IMR-90 (cell line): ENCODE results near the gene LHX5. TPM values are rescaled to one million over a fixed set of nuclear protein-coding genes. Genes with fewer than 3 reads are reported as not detected.

Experiments
- MAFK ChIP-seq: IDR thresholded peaks from 2 replicates; pipeline ENCODE4 v1.6.1; 2012; ENCODE audit warnings: low read depth, low read length, improper control_type of control experiment
- polyA plus RNA-seq, 3 experiments: library from polyadenylated mRNA; depleted of rRNA; stranded (reverse); fragments of >200 nt; gene quantifications; 2 replicates each; pipeline ENCODE4 v1.2.3, GENCODE V29; 2012; ENCODE audit warnings: low replicate concordance in 1 of 3
- total RNA-seq: library from RNA; depleted of rRNA; stranded (reverse); fragments of >200 nt; gene quantifications from 2 replicates; pipeline ENCODE4 v1.2.3, GENCODE V29; 2012
- TF ChIP-seq, protein P1 (sequence below): conservative IDR thresholded peaks from 2 replicates; pipeline ENCODE4 v1.5.1; 2012; ENCODE audit warnings: mild to moderate bottlenecking, low read depth, low read length, improper control_type of control experiment
- TF ChIP-seq, protein P2 (sequence below): fragments of 150-350 bp; IDR thresholded peaks from 2 replicates; pipeline ENCODE4 v1.6.1; 2017; ENCODE audit warnings: mild to moderate bottlenecking, antibody characterized with exemption, low read length, low read depth

LHX5 gene
- total and polyA plus RNA-seq, 2 of the 4 experiments (the other 2 are of a cell fraction) = not detected

DNA sequence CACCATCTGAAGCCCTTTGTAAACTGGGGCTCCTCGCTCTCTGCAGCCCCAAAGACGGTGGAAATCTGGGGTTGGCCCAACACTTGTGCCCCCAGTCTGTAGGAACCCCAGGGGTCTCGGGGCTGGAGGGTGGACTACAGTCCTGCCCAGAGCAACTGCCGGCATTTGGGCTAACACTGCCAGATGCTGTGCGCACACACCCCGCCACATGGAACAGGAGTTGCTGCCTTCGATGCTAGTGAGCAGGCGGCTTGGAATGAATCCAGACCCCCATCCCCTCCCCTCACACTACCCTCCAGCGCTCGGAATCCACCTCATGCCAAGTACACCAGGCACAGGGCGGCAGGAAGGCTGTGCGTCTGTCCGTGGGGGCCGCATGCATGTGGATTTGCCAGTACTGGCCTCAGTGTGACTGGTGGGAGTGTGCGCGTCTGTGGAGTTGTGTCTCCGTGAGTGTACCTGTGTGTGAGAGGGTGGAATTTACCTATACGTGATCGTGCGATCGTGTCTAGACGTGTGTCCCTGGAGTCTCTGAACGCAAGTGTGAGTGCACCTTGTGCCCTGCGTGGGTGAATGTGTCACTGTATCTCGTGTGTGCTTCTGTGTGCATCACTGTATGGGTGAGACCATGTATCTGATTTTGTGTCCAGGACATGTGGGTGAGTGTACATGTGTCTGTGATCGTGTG lies 5.1 kb downstream of the LHX5 start (continued):
- TF ChIP-seq, protein P1, sequence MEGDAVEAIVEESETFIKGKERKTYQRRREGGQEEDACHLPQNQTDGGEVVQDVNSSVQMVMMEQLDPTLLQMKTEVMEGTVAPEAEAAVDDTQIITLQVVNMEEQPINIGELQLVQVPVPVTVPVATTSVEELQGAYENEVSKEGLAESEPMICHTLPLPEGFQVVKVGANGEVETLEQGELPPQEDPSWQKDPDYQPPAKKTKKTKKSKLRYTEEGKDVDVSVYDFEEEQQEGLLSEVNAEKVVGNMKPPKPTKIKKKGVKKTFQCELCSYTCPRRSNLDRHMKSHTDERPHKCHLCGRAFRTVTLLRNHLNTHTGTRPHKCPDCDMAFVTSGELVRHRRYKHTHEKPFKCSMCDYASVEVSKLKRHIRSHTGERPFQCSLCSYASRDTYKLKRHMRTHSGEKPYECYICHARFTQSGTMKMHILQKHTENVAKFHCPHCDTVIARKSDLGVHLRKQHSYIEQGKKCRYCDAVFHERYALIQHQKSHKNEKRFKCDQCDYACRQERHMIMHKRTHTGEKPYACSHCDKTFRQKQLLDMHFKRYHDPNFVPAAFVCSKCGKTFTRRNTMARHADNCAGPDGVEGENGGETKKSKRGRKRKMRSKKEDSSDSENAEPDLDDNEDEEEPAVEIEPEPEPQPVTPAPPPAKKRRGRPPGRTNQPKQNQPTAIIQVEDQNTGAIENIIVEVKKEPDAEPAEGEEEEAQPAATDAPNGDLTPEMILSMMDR = no peak
- no peak for TF ChIP-seq MAFK
- TF ChIP-seq, protein P2, sequence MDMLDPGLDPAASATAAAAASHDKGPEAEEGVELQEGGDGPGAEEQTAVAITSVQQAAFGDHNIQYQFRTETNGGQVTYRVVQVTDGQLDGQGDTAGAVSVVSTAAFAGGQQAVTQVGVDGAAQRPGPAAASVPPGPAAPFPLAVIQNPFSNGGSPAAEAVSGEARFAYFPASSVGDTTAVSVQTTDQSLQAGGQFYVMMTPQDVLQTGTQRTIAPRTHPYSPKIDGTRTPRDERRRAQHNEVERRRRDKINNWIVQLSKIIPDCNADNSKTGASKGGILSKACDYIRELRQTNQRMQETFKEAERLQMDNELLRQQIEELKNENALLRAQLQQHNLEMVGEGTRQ = no peak
